GM21619 (cell line): Measurements from ENCODE around the gene ZNF227.
"Not testable (repeated sequence)": the region's sequence is repeated elsewhere in the genome, so short reads cannot be mapped to it uniquely, and the experiment has no call there.

ENCODE experiments used
- ATAC-seq: cut with Tn5 transposase; IDR thresholded peaks from one replicate; pipeline ENCODE4 v1.9.1; 2021; ENCODE audit not compliant: unreplicated experiment

Gene ZNF227

GRCh38 chr19:44212250-44212865 lies at the start of gene ZNF227:
ZNF227 (plus strand) TSS chr19:44212532; CDS start chr19:44217793, 5,261 bp downstream.
- peak; percentile 79 for ATAC-seq

GRCh38 chr19:44163789-44164188 lies 48.5 kb upstream of the ZNF227 start:
- ATAC-seq: no peak

- ATAC-seq: no peak
Measured at GRCh38 chr19:44164327-44164672, 48.0 kb upstream of the ZNF227 start.

- peak; percentile 89 for ATAC-seq
Measured at GRCh38 chr19:44164673-44165512, 47.4 kb upstream of the ZNF227 start, which contains the start of gene ZNF226. ZNF226 (plus strand) TSS chr19:44165100; CDS start chr19:44170081, 4,981 bp downstream.

GRCh38 chr19:44170660-44171059 lies 41.7 kb upstream of the ZNF227 start:
- not testable (repeated sequence) for ATAC-seq

GRCh38 chr19:44176590-44176989 lies 35.7 kb upstream of the ZNF227 start:
- ATAC-seq: no peak

GRCh38 chr19:44180968-44181367 lies 31.4 kb upstream of the ZNF227 start:
- ATAC-seq: no peak

GRCh38 chr19:44182145-44182544 lies 30.2 kb upstream of the ZNF227 start:
- no peak for ATAC-seq

GRCh38 chr19:44190020-44190419 lies 22.3 kb upstream of the ZNF227 start:
- ATAC-seq: no peak

GRCh38 chr19:44192127-44192526 lies 20.2 kb upstream of the ZNF227 start:
- ATAC-seq: no peak

GRCh38 chr19:44196772-44197171 lies 15.6 kb upstream of the ZNF227 start:
- no peak for ATAC-seq

GRCh38 chr19:44202470-44202869 lies 9.9 kb upstream of the ZNF227 start:
- no peak for ATAC-seq

- no peak for ATAC-seq
Measured at GRCh38 chr19:44202974-44203373, 9.4 kb upstream of the ZNF227 start.

GRCh38 chr19:44203877-44204276 lies 8.5 kb upstream of the ZNF227 start:
- ATAC-seq: not testable (repeated sequence)

- no peak for ATAC-seq
Measured at GRCh38 chr19:44204772-44205171, 7.6 kb upstream of the ZNF227 start.

GRCh38 chr19:44207126-44207803 lies 5.1 kb upstream of the ZNF227 start:
- peak; percentile 84 for ATAC-seq

- peak; percentile 19 for ATAC-seq
Measured at GRCh38 chr19:44212866-44213346, 574 bp downstream of the ZNF227 start.

- not testable (repeated sequence) for ATAC-seq
Measured at GRCh38 chr19:44219926-44220325, 7.6 kb downstream of the ZNF227 start.

- ATAC-seq: not testable (repeated sequence)
Measured at GRCh38 chr19:44220761-44221160, 8.4 kb downstream of the ZNF227 start.

GRCh38 chr19:44221291-44221690 lies 9.0 kb downstream of the ZNF227 start:
- not testable (repeated sequence) for ATAC-seq

- no peak for ATAC-seq
Measured at GRCh38 chr19:44228318-44228717, 16.0 kb downstream of the ZNF227 start.

GRCh38 chr19:44232867-44233266 lies 20.5 kb downstream of the ZNF227 start:
- ATAC-seq: no peak
